Ishikawa (cell line): ENCODE measurements around the gene SLC1A2.

Experiments used
- CEBPB ChIP-seq: IDR thresholded peaks from 2 replicates; pipeline ENCODE4 v1.6.1; 2012
- CREB1 ChIP-seq: IDR thresholded peaks from 2 replicates; pipeline ENCODE4 v1.6.1; 2012; ENCODE audit warnings: low read depth
- EGR1 ChIP-seq: IDR thresholded peaks from 2 replicates; pipeline ENCODE4 v1.6.1; 2012
- EP300 ChIP-seq: IDR thresholded peaks from 2 replicates; pipeline ENCODE4 v1.6.1; 2012; ENCODE audit warnings: borderline replicate concordance
- FOXM1 ChIP-seq: IDR thresholded peaks from 2 replicates; pipeline ENCODE4 v1.6.1; 2012; ENCODE audit warnings: low read depth, borderline replicate concordance
- NFIC ChIP-seq: IDR thresholded peaks from 2 replicates; pipeline ENCODE4 v1.6.1; 2012
- RAD21 ChIP-seq: IDR thresholded peaks from 2 replicates; pipeline ENCODE4 v1.6.1; 2012; ENCODE audit warnings: low read depth
- TAF1 ChIP-seq: IDR thresholded peaks from 2 replicates; pipeline ENCODE4 v1.6.1; 2012; ENCODE audit warnings: low read depth, mild to moderate bottlenecking
- TCF12 ChIP-seq: IDR thresholded peaks from 2 replicates; pipeline ENCODE4 v1.6.1; 2012; ENCODE audit warnings: low read depth
- TEAD4 ChIP-seq: IDR thresholded peaks from 2 replicates; pipeline ENCODE4 v1.6.1; 2012
- YY1 ChIP-seq: IDR thresholded peaks from 2 replicates; pipeline ENCODE4 v1.6.1; 2012; ENCODE audit warnings: low read depth
- ZBTB7A ChIP-seq: IDR thresholded peaks from 2 replicates; pipeline ENCODE4 v1.6.1; 2012; ENCODE audit warnings: low read depth
- TF ChIP-seq, protein P1 (sequence below): IDR thresholded peaks from 2 replicates; pipeline ENCODE4 v1.6.1; 2012
- TF ChIP-seq, protein P2 (sequence below): IDR thresholded peaks from 2 replicates; pipeline ENCODE4 v1.6.1; 2012
- TF ChIP-seq, protein P3 (sequence below): IDR thresholded peaks from 2 replicates; pipeline ENCODE4 v1.6.1; 2012; ENCODE audit warnings: low read depth, mild to moderate bottlenecking

SLC1A2 gene

DNA sequence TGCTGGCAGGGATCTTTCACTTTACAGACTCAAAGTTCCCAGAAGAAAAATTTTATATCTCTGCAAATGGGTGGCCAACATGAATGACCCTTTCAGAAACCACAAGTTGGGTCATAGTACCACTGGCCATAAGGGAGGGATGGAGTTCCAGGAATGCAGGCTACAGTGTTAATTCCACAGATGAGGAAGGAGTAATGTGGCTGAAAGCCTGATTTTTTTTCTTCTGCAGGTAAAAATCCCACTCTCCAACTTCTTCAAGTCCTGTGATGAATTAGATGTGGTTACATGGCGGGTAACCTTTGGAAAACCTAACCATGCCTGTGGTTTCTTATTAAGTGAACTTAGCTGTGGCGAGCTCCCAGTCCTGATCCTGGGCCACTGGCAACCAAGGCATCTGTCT is 103.2 kb downstream of the SLC1A2 start:
- TF ChIP-seq FOXM1 (no peak), TEAD4 (no peak), ZBTB7A (no peak), TAF1 (no peak), YY1 (no peak), CREB1 (no peak), EP300 (no peak), RAD21 (no peak), NFIC (no peak), CEBPB (no peak), TCF12 (no peak), EGR1 (no peak)
- TF ChIP-seq, protein P1, sequence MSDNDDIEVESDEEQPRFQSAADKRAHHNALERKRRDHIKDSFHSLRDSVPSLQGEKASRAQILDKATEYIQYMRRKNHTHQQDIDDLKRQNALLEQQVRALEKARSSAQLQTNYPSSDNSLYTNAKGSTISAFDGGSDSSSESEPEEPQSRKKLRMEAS, result no peak
- TF ChIP-seq, protein P2, sequence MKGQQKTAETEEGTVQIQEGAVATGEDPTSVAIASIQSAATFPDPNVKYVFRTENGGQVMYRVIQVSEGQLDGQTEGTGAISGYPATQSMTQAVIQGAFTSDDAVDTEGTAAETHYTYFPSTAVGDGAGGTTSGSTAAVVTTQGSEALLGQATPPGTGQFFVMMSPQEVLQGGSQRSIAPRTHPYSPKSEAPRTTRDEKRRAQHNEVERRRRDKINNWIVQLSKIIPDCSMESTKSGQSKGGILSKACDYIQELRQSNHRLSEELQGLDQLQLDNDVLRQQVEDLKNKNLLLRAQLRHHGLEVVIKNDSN, result no peak
- TF ChIP-seq, protein P3, sequence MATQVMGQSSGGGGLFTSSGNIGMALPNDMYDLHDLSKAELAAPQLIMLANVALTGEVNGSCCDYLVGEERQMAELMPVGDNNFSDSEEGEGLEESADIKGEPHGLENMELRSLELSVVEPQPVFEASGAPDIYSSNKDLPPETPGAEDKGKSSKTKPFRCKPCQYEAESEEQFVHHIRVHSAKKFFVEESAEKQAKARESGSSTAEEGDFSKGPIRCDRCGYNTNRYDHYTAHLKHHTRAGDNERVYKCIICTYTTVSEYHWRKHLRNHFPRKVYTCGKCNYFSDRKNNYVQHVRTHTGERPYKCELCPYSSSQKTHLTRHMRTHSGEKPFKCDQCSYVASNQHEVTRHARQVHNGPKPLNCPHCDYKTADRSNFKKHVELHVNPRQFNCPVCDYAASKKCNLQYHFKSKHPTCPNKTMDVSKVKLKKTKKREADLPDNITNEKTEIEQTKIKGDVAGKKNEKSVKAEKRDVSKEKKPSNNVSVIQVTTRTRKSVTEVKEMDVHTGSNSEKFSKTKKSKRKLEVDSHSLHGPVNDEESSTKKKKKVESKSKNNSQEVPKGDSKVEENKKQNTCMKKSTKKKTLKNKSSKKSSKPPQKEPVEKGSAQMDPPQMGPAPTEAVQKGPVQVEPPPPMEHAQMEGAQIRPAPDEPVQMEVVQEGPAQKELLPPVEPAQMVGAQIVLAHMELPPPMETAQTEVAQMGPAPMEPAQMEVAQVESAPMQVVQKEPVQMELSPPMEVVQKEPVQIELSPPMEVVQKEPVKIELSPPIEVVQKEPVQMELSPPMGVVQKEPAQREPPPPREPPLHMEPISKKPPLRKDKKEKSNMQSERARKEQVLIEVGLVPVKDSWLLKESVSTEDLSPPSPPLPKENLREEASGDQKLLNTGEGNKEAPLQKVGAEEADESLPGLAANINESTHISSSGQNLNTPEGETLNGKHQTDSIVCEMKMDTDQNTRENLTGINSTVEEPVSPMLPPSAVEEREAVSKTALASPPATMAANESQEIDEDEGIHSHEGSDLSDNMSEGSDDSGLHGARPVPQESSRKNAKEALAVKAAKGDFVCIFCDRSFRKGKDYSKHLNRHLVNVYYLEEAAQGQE, result no peak

DNA sequence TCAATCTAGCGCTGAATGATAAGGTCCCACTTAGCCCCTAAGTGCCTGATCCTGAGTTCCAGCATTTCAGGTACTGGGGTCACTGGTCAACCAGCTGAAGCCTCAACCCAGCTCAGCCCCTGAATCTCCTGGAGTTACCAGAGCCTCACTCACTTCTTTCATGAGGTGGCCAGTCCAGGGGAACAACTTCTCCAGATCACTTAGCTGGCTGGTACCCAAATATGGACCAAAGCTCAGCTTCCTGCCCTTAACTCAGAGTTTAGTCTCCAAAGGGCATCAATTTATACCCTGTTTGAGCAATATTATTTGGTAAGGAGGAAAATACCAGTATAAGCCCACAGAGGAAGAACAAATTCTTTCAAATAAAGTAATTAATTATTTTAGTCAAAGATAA is 105.6 kb downstream of the SLC1A2 start:
- TF ChIP-seq RAD21, result no peak
- TF ChIP-seq, protein P3, result no peak

DNA sequence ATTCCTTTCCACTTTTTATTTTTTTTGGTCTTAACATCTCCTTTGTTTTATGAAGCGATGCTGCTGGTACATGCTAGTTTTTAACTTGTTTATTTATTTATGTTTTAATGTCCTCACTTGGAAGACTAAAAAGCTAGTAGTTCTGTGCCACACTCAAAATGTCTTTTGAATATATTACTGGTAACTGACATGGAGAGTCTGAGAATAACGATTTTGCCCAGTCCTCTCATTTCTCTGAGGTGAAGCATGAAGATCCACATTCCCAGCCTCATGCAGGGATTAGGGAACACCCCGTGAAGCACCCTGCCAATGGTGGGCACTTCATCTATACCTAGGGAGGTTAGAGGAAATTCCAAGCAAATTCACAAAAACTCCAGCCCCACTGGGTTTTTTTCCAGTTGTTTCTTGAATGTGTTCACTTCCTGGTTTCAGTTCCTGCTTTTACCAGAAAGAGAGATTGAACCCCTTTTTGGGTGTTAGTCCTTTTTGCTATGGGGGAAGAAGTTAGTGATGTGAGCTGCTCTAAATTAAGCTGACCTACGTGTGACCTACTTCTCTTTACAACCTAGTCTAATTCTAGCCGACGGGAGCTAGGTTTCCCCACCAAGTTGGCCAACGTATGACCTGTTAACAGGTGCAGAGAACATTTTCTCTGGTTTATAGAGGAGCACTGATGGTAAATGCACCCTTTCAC is 106.1 kb downstream of the SLC1A2 start:
- TF ChIP-seq ZBTB7A (no peak), TAF1 (no peak), YY1 (no peak), EGR1 (no peak), NFIC (no peak), TEAD4 (no peak), FOXM1 (no peak), RAD21 (no peak), CEBPB (no peak), TCF12 (no peak)
- TF ChIP-seq, protein P3, result no peak

DNA sequence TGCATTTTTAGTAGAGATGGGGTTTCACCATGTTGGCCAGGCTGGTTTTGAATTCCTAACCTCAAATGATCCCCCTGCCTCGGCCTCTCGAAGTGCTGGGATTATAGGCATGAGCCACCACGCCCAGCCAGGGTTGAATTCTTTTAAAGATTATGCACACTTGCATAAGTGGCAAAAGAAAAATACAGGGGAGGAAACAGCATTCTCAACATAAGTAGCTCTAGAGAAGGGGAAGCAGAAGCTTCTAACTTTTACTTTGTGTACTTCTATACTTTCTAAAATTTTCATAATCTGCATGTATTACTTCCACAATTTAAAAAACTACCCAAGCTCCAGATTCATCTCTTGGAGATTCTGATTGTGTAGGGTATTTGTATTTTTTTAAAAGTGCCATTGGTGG is 108.0 kb downstream of the SLC1A2 start:
- TF ChIP-seq FOXM1 (no peak), TAF1 (no peak), CEBPB (no peak), ZBTB7A (no peak), TEAD4 (no peak), CREB1 (no peak)
- TF ChIP-seq, protein P1, result no peak
- TF ChIP-seq, protein P3, result no peak
